Natural killer cell (primary cell): ENCODE results near the gene CNTN2. TPM values are rescaled to one million over a fixed set of nuclear protein-coding genes. Genes with fewer than 3 reads are reported as not detected.

Source experiments
- ATAC-seq, 3 donors: fragments of 150-1000 bp in 2 of 3; fragments of 200-7000 bp in 1 of 3; cut with Tn5 transposase; 1 replicate in 1 of 3; 2 replicates in 2 of 3; pipeline ENCODE4 v1.10.0; 2021; ENCODE audit warnings: mild to moderate bottlenecking in 2 of 3, moderate library complexity in 2 of 3
- DNase-seq, 2 donors: peaks; one replicate each; pipeline versions ENCODE4 v3.0.0 to v3.0.0-alpha.2; 2013 to 2021; ENCODE audit warnings: mixed read lengths in 1 of 2
- H3K27ac ChIP-seq: one replicate; pipeline ENCODE4 v1.5.1; 2013; ENCODE audit warnings: mild to moderate bottlenecking, low read length
- H3K27me3 ChIP-seq: one replicate; pipeline ENCODE4 v1.6.1; 2013; ENCODE audit warnings: low read length; ENCODE audit not compliant: control insufficient read depth, insufficient read depth
- H3K36me3 ChIP-seq: one replicate; pipeline ENCODE4 v1.6.1; 2013; ENCODE audit warnings: low read length; ENCODE audit not compliant: control insufficient read depth, insufficient read depth
- H3K4me1 ChIP-seq: one replicate; pipeline ENCODE4 v1.6.1; 2013; ENCODE audit warnings: low read length; ENCODE audit not compliant: control insufficient read depth, insufficient read depth
- H3K4me3 ChIP-seq: one replicate; pipeline ENCODE4 v1.5.1; 2013; ENCODE audit warnings: low read length
- H3K9me3 ChIP-seq: one replicate; pipeline ENCODE4 v1.6.1; 2013; ENCODE audit warnings: low read length; ENCODE audit not compliant: control insufficient read depth, insufficient read depth
- H3K27ac Mint-ChIP-seq, 2 donors: one replicate each; pipeline ENCODE4 v1.8.0; 2022; ENCODE audit warnings: mild to moderate bottlenecking in 2 of 2, mixed read lengths in 2 of 2, moderate library complexity in 1 of 2
- H3K27me3 Mint-ChIP-seq, 2 donors: one replicate each; pipeline ENCODE4 v1.8.0; 2022; ENCODE audit warnings: low read depth in 2 of 2, mixed read lengths in 2 of 2
- H3K36me3 Mint-ChIP-seq: one replicate; pipeline ENCODE4 v1.8.0; 2022; ENCODE audit warnings: mixed read lengths
- H3K4me1 Mint-ChIP-seq, 2 donors: one replicate each; pipeline ENCODE4 v1.8.0; 2022; ENCODE audit warnings: mixed read lengths in 2 of 2
- H3K4me3 Mint-ChIP-seq: one replicate; pipeline ENCODE4 v1.8.0; 2022; ENCODE audit warnings: mild to moderate bottlenecking, moderate library complexity, mixed read lengths
- H3K9me3 Mint-ChIP-seq, 2 donors: one replicate each; pipeline ENCODE4 v1.8.0; 2022; ENCODE audit warnings: mixed read lengths in 2 of 2
- WGBS: methylation state at CpG from one replicate; pipeline ENCODE4 v1.1.7; 2013; ENCODE audit warnings: missing lambda C conversion rate; ENCODE audit not compliant: insufficient coverage; 5-methylcytosine and 5-hydroxymethylcytosine counted together
- intact Hi-C: fragments of 100-400 bp; cut with micrococcal nuclease; formaldehyde crosslinking; loops from one replicate; pipeline ENCODE4 v1.14.2; 2022
- total RNA-seq, 4 donors: library from RNA; stranded (reverse); fragments of 120-200 nt in 1 of 4; gene quantifications; one replicate each; pipeline versions ENCODE4 v1.2.3 to v1.2.4, GENCODE V29; 2013 to 2022
- TF ChIP-seq, protein P1 (sequence below): fragments of 200-600 bp; IDR thresholded peaks from one replicate; pipeline ENCODE4 v1.8.0; 2022; ENCODE audit warnings: antibody characterized with exemption

Gene CNTN2
- total RNA-seq, 3 donors from 2014 or later (not counting 1 experiment from before 2014, with no cell fraction given) = not detected

DNA sequence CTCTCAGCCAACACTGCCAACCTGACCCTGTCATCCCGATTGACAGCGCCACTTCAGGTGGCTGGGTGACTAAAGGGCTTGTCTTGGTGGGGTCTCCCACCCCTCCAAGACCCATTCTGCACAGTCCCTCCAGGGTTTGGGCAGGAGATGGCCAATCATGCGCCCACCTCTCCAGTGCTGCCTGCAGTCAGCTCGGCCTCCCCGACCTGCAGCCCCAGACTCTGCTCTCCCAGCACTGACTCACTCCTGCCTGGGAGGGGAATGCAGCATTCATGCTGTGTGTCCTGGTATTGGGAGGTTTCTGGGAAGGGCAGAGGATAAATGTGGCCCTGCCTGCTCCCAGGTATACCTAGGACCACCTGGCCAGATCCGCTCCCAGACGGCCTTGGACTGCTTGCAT lies 31.5 kb downstream of the CNTN2 start:
- Histone ChIP-seq H3K36me3 (no peaks in the 10 kb centered on the region), H3K9me3 (no peaks in the 10 kb centered on the region), H3K27me3 (no peaks in the 10 kb centered on the region), H3K4me1 (no peaks in the 10 kb centered on the region), H3K4me3 (no peak overlapping the region), H3K27ac (no peak overlapping the region)
- ATAC-seq = no peak
- DNase-seq = no peak
- TF ChIP-seq, protein P1, sequence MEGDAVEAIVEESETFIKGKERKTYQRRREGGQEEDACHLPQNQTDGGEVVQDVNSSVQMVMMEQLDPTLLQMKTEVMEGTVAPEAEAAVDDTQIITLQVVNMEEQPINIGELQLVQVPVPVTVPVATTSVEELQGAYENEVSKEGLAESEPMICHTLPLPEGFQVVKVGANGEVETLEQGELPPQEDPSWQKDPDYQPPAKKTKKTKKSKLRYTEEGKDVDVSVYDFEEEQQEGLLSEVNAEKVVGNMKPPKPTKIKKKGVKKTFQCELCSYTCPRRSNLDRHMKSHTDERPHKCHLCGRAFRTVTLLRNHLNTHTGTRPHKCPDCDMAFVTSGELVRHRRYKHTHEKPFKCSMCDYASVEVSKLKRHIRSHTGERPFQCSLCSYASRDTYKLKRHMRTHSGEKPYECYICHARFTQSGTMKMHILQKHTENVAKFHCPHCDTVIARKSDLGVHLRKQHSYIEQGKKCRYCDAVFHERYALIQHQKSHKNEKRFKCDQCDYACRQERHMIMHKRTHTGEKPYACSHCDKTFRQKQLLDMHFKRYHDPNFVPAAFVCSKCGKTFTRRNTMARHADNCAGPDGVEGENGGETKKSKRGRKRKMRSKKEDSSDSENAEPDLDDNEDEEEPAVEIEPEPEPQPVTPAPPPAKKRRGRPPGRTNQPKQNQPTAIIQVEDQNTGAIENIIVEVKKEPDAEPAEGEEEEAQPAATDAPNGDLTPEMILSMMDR = no peak
- 96% methylated on average over 7 of the region's 7 CpGs for WGBS
- no peak overlapping the region for H3K27ac Mint-ChIP-seq
- no peaks in the 10 kb centered on the region for H3K36me3 Mint-ChIP-seq
- H3K9me3 Mint-ChIP-seq = no peaks in the 10 kb centered on the region
- no peaks in the 10 kb centered on the region for H3K27me3 Mint-ChIP-seq
- peaks cover 6 to 8% of the 10 kb centered on the region in 2 donors for H3K4me1 Mint-ChIP-seq
- intact Hi-C loops = no loop called here
- no peak overlapping the region for H3K4me3 Mint-ChIP-seq

DNA sequence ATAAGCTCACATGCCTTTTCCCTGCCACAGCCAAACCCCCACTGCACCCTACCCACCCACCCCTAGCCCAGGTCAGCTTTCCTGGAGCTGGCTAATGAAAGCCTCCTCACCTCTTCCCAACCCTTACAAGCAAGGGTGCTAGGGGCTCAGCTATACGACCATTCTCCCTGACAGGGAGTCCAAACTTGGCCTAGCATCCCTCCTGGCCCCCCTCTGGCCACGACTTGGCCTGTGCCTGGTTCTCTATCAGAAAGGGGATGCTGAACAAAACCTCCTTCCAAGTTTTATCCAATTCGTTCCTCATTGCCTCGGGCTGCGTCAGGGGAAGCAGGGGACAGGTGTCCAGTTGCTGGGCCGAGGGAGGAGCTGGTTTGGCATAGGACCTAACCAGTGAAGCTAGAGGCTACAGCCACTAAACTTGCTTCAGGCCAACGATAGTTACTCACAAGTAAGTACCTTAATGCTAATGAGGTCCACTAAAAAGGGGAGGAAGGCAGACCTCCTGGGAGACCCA lies 32.7 kb downstream of the CNTN2 start:
- Histone ChIP-seq H3K4me1 (no peaks in the 10 kb centered on the region), H3K27ac (no peak overlapping the region), H3K27me3 (no peaks in the 10 kb centered on the region), H3K36me3 (no peaks in the 10 kb centered on the region), H3K4me3 (no peak overlapping the region), H3K9me3 (no peaks in the 10 kb centered on the region)
- DNase-seq = no peak
- Mint-ChIP-seq H3K4me1 (peaks cover 6 to 8% of the 10 kb centered on the region in 2 donors), H3K4me3 (no peak overlapping the region), H3K27me3 (no peaks in the 10 kb centered on the region), H3K27ac (no peak overlapping the region), H3K9me3 (no peaks in the 10 kb centered on the region), H3K36me3 (no peaks in the 10 kb centered on the region)
- intact Hi-C loops = no loop called here
- 70% methylated on average over 7 of the region's 7 CpGs for WGBS
- ATAC-seq = no peak
- TF ChIP-seq, protein P1 = no peak

DNA sequence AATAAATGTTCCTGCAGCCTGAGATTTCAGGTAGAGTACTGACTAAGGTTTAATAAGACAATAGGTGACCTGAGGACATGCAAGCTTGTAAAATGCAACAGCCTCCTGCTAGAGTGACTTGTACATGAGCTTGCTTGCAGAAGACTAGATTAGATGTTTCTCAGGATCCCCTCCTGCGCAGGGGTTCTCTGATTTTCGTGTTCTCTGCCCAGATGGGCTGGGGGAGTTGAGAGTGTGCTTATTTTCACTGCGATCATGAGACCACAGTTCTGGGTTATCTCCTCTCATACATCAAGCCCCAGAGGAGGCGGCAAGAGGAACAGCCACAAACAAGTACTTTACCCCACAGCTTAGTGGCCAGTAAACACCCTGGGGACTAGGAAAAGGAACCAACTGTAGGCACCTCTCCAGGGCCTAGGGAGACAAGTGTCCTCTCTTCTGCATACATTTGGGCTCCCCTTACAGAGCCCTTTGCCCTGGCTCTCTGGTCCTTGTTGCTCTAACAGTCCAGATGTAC lies 33.3 kb downstream of the CNTN2 start:
- TF ChIP-seq, protein P1 = no peak
- H3K27ac Mint-ChIP-seq = no peak overlapping the region
- Histone ChIP-seq H3K36me3 (no peaks in the 10 kb centered on the region), H3K4me1 (no peaks in the 10 kb centered on the region), H3K4me3 (no peak overlapping the region), H3K27ac (no peak overlapping the region), H3K9me3 (no peaks in the 10 kb centered on the region), H3K27me3 (no peaks in the 10 kb centered on the region)
- no peaks in the 10 kb centered on the region for H3K36me3 Mint-ChIP-seq
- peaks cover 6 to 8% of the 10 kb centered on the region in 2 donors for H3K4me1 Mint-ChIP-seq
- H3K9me3 Mint-ChIP-seq = no peaks in the 10 kb centered on the region
- no peak for DNase-seq
- no peak for ATAC-seq
- WGBS = 75% methylated on average over 4 of the region's 4 CpGs
- H3K4me3 Mint-ChIP-seq = no peak overlapping the region
- no peaks in the 10 kb centered on the region for H3K27me3 Mint-ChIP-seq
- intact Hi-C loops = no loop called here
